ENCODE data around the gene PRR23C. TPM values are rescaled to one million over a fixed set of nuclear protein-coding genes. Genes with fewer than 3 reads are reported as not detected.

PRR23C gene
- polyA plus RNA-seq, 3 donors: 0.11 TPM; not detected in 2

DNA sequence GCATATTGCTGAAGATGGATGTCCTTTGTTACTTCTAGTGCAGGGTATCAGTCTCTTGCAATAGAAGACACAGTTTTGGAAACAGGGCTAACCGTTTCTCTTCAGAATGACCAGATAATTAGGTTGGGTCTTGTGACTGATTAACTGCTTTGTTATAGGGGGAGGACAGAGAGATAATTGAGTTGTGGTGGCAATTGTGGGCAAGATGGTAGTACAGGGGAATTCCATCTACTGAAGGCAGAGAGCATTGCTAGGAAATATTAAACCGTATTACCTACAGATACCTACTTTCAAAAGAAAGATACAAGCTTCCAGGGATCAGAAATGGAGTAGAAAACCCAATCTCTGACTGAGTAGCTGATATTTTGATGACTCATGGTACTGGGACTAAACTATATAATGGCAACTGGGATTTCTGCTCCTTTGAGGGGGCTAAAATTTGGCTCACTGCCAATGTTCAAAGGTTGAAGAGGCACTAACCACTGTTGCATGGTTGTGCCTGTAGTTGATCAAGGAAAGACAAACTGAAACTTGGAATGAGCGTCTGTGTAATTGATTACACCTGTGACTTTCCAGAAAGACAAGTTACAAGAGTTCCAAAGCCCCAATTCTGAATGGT, 28.2 kb downstream of the PRR23C start:
- DNase-seq (ENCODE audit: extremely low read depth in 1 of 11, low read depth in 9 of 11, low spot score in 4 of 11): no peak

DNA sequence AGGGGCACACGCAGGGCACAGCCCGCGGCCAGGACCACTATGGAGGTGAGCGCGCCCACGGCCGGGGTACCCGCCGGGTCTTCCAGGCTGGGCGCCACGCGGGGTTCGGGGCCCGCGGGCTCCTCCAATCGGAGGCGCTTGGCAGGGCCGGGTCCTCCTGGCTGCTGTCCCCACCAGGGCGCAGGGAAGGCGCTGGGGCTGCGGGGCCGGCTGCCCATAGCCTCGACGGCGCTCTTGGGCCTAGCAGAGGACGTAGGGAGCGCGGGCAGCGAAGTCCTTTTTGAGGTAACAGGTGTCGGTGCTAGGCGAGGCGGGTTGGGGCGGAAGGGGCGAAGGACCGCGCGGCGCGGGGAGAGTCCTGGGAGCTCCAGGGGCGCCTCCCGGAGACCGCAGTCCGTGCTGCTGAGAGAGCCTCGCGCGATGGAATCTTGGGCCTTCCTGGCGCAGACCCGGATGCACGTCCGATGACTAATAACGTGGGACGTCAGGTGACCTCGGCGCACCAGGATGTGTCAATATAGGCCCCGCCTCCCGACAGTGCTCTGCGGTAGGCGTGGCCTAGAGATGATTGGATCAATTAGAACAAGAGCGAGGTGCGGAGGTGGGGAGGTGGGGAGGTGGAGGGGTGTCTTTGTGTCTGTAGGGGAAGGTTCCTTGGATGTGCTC, 38.5 kb downstream of the PRR23C start, which contains the start of gene PRR23A:
Gene PRR23A, minus strand, starts transcription at position 218 of the 666 bp plus-strand sequence. Its CDS starts 0 bp downstream, at position 218.
- DNase-seq (ENCODE audit: extremely low read depth in 1 of 11, low read depth in 9 of 11, low spot score in 4 of 11): no peak

DNA sequence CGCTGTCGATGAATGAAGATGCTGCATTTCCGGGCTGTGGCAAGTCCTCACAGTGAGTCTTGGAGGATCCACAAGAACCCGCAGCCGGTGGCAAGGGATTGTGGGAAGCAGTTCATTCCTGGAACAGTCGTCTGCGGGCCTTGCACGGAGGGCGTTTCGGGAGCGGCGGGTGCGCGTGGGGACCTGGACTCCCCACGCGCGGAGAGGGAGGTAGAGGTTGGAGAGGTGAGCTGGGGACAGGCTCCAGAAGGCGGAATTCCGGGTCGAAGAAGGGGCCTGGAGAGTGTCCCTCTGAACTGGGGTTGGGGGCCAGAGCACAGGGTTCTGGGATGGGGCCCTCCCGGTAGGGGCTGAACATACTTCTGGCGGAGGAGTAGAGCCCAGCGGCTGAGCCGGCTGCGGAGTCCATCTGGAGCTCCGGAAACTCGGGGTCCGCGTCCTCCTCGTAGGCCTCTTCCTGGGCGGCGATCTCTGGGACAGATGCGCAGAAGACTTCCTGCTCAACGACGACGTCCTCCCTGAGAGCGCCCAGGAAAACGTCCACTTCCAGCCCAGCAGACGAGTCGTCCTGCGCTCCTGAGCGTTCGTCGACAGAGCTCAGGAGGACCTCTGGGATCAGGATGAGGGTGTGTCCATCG, 39.2 kb downstream of the PRR23C start:
- DNase-seq (ENCODE audit: extremely low read depth in 1 of 11, low read depth in 9 of 11, low spot score in 4 of 11): no peak

DNA sequence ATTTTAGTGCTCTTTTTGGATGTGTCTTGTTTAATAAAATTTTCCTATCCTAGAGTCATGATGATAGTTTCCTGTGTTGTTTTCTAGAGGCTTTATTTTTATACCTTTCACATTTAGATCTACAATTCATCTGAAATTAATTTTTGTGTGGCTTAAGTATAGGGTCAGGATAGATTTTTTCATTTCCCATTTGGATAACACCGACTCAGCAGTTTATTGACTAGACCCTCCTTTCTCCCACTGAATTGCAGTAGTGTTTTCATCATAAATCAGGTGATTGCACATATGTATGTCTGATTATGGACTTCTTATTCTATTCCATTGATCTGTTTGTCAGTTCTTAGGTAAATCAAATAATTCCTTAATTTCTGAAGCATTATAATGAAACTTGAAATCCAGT, 49.0 kb downstream of the PRR23C start:
- DNase-seq (ENCODE audit: extremely low read depth in 1 of 11, low read depth in 9 of 11, low spot score in 4 of 11): no peak

Other genes with a start within 250 kb of the PRR23C start
- 10 to 100 TPM; 26.8 to 32.2 (median 28.2) TPM for gene PIK3CB, start 210.0 kb downstream of the PRR23C start, polyA plus RNA-seq (ENCODE audit: insufficient read length in 3 of 3)
- not detected for gene FOXL2, start 97.8 kb downstream of the PRR23C start, polyA plus RNA-seq (ENCODE audit: insufficient read length in 3 of 3)
- gene FOXL2NB, start 97.7 kb downstream of the PRR23C start, polyA plus RNA-seq (ENCODE audit: insufficient read length in 3 of 3): under 1 TPM; 0.06 TPM
- not detected for gene PRR23A, start 38.6 kb downstream of the PRR23C start, polyA plus RNA-seq (ENCODE audit: insufficient read length in 3 of 3)
- gene PRR23B, start 24.0 kb downstream of the PRR23C start, polyA plus RNA-seq (ENCODE audit: insufficient read length in 3 of 3): not detected

Data from renal cortex interstitium (tissue), 11 donors.